Endothelial cell of umbilical vein (primary cell): ENCODE data around the gene ANO1.

Experiments
- EZH2 ChIP-seq: IDR thresholded peaks from 2 replicates; pipeline ENCODE4 v1.6.1; 2012; ENCODE audit warnings: borderline replicate concordance, low read depth, mild to moderate bottlenecking, moderate library complexity, low read length, inconsistent platforms; ENCODE audit not compliant: severe bottlenecking
- FOS ChIP-seq: IDR thresholded peaks from 2 replicates; pipeline ENCODE4 v1.6.1; 2011; ENCODE audit warnings: mild to moderate bottlenecking, low read length, moderate library complexity, borderline replicate concordance; ENCODE audit not compliant: insufficient read depth
- JUN ChIP-seq: IDR thresholded peaks from 2 replicates; pipeline ENCODE4 v1.6.1; 2011; ENCODE audit warnings: borderline replicate concordance, low read depth; ENCODE audit not compliant: insufficient read length, insufficient read depth
- MAX ChIP-seq: IDR thresholded peaks from 2 replicates; pipeline ENCODE4 v1.6.1; 2011; ENCODE audit not compliant: insufficient read depth, insufficient read length
- POLR2A ChIP-seq: IDR thresholded peaks from 2 replicates; pipeline ENCODE4 v1.6.1; 2012; ENCODE audit warnings: low read depth, mild to moderate bottlenecking, control low read depth, low read length
- POLR2AphosphoS5 ChIP-seq: IDR thresholded peaks from 2 replicates; pipeline ENCODE4 v1.6.1; 2012; ENCODE audit warnings: low read depth, mild to moderate bottlenecking, control low read depth, low read length, moderate library complexity; ENCODE audit not compliant: insufficient read depth
- TF ChIP-seq, protein P1 (sequence below), 2 donors: IDR thresholded peaks; 1 replicate in 1 of 2; 2 replicates in 1 of 2; pipeline ENCODE4 v1.5.1; 2011; ENCODE audit warnings: low read length in 2 of 2, mild to moderate bottlenecking in 2 of 2, moderate library complexity in 2 of 2, control low read depth in 1 of 2, inconsistent platforms in 1 of 2, low read depth in 1 of 2; ENCODE audit not compliant: insufficient read depth in 1 of 2; ENCODE audit errors: extremely low read depth in 1 of 2

DNA sequence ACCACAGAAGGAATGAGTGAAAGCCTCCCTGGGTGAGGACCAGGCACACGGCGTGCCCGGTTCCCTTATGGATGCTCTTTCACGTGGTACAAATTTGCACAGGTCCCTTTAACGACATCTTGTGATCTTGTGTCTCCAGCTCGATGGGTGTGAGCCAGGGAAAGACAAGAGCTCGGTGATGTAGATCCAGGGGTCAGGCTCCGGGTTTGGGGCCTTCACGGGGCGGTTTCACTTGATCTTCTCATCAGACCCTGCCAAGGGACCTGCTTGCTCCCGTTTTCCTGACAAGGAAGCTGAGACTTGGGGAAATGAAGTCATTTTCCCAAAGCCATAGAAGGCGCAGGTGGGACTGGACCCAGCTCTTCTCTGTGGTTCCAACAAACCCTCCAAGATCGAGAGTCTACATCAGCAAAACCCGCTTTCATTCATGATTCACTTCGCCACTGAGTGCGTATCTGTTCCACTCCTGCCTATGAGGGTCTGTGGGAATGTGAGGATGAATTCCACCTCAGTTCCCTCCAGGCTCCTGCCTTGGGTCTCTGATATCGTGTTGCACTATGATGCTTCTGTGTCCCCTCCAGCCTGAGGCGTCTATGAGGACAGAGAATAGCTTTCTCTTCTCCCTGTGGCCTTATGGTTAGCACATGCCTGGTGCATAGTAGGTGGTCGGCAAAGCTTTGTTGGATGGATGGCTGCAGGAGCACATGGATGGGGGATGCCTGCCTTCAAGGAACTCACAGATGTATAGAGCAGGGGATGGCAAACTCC, 45.0 kb upstream of the ANO1 start:
- no peak for TF ChIP-seq POLR2A
- TF ChIP-seq, protein P1, sequence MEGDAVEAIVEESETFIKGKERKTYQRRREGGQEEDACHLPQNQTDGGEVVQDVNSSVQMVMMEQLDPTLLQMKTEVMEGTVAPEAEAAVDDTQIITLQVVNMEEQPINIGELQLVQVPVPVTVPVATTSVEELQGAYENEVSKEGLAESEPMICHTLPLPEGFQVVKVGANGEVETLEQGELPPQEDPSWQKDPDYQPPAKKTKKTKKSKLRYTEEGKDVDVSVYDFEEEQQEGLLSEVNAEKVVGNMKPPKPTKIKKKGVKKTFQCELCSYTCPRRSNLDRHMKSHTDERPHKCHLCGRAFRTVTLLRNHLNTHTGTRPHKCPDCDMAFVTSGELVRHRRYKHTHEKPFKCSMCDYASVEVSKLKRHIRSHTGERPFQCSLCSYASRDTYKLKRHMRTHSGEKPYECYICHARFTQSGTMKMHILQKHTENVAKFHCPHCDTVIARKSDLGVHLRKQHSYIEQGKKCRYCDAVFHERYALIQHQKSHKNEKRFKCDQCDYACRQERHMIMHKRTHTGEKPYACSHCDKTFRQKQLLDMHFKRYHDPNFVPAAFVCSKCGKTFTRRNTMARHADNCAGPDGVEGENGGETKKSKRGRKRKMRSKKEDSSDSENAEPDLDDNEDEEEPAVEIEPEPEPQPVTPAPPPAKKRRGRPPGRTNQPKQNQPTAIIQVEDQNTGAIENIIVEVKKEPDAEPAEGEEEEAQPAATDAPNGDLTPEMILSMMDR (IDR thresholded peaks at IDR 0.05; ENCODE audit: extremely low read depth in 1 of 2, insufficient read depth in 1 of 2, low read depth in 1 of 2, low read length in 2 of 2) = no peak
- TF ChIP-seq EZH2 = no peak
- no peak for TF ChIP-seq POLR2AphosphoS5
- TF ChIP-seq MAX = no peak
- no peak for TF ChIP-seq FOS
- TF ChIP-seq JUN = no peak
